HG02623 (cell line): ENCODE data around the gene AKAP13.

Experiments
- ATAC-seq: cut with Tn5 transposase; IDR thresholded peaks from one replicate; pipeline ENCODE4 v1.9.1; 2021; ENCODE audit warnings: moderate library complexity; ENCODE audit not compliant: unreplicated experiment

AKAP13 gene

DNA sequence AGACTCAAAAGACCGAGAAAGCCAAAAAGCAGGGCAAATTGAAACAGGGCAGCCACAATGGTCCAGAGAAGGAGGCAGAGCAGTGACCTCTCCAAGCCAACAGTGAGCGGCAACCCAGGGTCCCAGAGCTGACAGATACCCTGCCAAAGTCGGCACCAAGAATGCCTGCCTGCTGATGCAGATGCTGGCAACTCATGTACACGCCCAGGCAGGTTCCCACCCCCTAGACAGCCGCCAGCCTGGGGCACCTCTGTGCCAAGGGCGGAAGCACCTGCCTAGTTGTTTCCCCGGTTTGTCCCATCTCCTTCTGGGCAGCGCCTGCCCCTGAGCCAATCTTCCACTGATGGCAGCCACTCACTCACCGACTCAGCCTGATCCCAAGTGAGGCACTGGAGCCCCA, 392.3 kb downstream of the AKAP13 start:
- no peak for ATAC-seq

- ATAC-seq: no peak
These were observed 392.8 kb downstream of the AKAP13 start for GRCh38 chr15:85773249-85773648.

DNA sequence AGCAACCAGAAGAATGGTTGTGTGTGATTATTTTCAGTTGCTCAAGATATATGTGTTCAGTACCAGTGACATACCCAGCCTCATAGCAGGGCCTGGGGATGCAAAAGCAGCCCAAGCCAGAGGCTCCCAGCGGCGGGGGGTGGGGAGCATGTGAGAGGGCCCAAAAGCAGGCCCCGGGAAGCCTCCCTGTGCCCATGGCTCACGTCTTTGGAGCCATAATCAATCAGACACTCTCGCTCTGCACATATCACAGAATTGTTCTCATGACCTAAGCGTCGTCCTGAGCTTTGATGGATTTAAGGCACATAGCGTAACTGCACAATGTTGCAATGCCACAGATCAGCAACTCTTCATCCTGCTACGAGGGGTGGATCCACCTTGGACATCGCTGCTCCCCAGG, 393.6 kb downstream of the AKAP13 start:
- no peak for ATAC-seq

- ATAC-seq: no peak
These were observed 397.1 kb downstream of the AKAP13 start for GRCh38 chr15:85777250-85778106.

- no peak for ATAC-seq
These were observed 397.8 kb downstream of the AKAP13 start for GRCh38 chr15:85778107-85778776.

DNA sequence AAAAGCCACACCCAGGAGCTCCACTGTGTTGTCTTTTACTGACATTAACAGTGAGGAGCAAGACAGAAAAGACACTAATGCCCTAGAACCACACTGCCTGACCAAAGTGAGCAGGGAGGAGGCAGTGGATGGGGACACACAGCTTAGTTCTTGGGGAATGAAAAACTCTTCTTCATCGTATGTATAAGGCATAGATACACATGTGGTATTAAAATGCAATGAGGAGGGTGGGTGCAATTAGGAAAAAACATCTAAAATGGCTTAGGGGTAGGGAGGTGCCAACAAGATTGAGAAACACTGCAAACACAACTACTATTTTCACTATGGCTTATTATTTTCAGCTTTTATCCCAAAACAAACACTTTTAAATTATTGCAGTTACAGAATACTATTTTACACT, 398.8 kb downstream of the AKAP13 start:
- ATAC-seq: no peak

DNA sequence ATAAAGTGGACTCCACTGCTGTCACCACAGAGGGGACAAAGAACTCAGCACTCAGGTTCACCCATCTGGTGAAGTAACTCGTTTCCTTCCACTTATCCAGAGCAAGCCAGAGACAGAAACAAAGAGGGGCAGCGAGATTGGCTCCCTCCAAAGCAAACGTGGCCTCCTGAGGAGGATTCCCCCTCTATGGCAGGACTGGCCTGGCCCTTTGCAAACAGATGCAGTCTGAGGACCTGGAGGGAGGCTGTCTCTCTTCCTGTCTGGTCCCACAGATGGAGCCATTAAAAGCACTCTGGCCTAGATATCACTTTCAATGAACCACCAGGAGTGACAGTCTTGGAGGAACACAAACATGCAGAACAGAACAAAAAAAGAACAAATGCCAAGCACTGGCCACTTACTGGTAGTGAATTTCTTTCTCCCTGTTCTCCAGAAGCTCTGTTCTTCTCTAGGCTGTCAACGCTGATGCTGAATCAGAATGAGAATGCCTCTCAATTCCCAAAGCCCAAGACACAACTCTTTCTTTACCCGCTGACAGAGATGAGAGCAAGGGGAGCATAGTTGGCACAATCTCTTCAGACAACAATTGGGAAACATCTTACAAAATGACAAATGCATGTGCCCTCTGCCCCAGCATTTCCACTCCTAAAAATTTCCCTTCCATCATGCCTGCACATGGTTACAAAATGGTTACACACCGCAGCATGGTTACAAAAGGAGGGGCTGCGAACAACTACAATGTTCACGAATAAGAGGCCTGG, 400.0 kb downstream of the AKAP13 start:
- ATAC-seq: no peak

DNA sequence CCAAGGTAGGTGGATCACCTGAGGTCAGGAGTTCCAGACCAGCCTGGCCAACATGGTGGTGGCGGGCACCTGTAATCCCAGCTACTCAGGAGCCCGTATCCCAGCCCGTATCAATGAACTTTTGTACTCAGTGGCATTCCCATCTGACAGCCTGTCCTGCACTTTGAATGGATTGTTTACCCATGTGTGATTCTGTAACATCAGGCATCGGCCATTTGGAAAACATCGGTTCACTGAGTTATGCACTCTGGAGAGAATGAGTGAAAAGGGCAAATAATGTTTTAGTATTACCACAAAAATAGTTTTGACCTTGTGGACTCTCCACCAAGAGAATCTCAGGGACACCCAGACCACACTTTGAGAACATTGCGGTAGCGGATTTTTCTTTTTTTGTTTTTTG, 400.7 kb downstream of the AKAP13 start:
- ATAC-seq: no peak

GRCh38 chr15:85782064-85782463, 401.7 kb downstream of the AKAP13 start:
- ATAC-seq: no peak

DNA sequence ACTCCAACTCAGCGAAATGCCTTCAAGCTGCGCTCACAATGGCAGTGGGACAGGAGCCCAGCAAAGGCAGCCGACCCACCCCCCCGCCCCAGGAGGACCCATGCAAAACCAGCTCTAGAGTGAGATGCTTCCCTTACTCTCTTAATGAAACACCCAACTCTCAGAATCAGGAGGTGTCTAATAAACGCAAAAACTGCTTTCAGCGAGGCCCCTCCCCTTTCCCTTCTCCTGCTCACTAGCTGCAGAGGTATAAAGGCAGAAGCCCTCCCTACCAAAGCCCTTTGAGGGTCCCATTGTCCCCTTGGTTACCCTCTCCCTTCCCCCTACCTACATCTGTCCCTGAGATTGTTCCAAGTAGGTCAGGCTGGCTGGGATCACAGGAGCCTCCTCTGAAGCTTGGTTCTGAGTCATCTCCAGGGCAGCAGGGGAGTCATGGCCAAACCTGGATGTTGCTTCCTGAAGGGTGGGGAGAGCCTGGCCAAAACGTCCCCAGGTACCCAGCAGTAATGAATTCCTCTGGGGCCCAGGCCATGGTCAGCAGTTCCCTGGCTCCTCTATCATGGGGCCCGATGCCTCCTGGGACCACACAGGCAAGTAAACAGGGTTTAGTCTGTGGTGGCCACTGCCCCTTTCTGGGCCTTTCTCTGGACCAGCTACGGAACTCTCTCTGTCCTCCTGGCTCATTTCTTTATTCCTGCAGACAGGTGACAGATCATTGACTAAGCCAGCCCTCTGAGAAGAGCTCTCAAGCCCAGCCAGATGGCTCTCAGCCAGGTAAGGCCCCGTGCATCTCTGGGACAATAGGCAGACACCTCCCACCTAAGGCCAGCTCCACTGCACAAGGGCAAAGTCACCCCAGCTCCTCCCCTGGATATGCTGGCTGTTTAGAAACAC, 405.7 kb downstream of the AKAP13 start:
- no peak for ATAC-seq

- no peak for ATAC-seq
These were observed 406.3 kb downstream of the AKAP13 start for GRCh38 chr15:85786781-85787114.

DNA sequence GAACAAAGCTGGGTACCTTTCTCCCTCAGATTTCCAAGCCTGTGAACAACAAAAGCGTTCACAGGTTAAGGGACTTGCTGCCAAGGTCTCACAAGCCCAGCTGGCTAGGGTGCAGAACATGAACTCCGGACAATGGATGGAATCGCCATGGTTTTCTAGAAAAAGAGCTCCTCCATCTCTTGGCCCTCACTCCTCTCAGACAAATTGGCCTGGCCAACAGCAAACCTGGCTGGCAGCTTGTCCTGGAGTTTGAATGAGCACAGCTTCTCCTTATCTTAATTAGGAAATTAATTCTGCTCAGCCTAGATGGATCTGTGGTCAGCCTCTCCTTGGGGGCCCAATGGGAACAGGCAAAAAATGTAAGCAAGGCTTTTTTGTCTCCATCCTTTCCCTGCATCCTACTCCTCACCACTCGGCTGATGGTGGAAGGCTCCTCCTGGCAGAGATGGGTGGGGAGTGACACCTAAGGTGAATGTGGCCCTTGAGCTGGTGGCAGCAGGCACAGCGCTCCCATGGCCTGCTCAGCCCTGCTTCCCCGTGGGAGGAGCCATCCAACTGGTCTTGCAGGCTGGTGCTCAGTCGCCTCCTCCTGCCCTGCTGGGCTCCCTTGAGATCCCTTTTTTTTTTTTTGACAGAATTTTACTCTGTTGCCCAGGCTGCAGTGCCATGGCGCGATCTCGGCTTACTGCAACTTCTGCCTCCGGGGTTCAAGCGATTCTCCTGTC, 408.5 kb downstream of the AKAP13 start:
- no peak for ATAC-seq

GRCh38 chr15:85789496-85789875, 409.1 kb downstream of the AKAP13 start:
- ATAC-seq: no peak

- no peak for ATAC-seq
These were observed 411.8 kb downstream of the AKAP13 start for GRCh38 chr15:85792102-85792731.

GRCh38 chr15:85792912-85793590, 412.6 kb downstream of the AKAP13 start:
- no peak for ATAC-seq

DNA sequence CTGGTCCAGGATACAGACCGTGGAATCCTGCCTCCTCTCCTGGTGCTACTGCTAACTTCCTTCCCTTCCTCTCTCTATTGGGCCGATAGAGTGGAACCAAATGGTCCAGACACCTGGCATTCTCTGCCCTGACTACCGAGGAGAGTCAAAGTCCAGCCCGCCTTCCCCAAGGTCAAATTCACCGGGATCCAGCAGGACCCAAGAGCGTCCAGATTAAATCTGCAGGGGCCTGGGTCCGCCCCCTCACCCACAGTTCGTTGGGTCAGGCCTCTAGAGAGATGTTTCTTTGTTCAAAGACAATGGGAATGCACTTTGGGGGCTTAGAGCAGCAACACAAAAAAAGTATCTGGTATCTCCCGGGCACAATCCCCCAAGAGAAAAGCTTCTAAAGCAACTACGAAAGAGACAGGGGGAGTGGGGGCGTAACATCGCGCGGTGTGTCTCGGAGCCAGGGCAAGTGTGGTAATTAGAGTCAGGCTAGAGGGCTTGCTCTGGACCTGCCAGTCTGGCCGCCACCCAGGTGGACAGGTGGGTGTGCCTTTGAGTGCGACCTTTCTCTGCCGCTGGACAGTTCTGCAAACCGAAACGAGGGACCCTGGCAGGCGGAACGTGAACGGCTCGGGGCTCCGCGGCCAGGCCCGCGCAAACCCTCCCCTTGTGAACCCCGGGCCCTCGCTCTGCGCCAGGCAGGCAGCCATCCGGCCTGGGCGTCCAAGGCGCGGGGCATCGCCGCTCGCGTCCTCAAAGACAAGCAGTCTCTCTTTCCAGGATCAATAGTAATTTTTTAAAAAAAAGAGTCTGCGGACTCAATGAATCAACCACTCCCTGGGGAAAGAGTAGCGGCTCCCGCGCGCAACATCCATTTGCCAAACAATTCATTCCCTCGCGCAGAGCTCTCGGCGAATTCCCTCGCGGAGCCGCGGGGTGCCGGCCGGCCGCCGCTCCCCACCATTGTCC, 413.5 kb downstream of the AKAP13 start:
- ATAC-seq: peak; percentile 26

GRCh38 chr15:85794598-85795336, 414.4 kb downstream of the AKAP13 start, which contains the start of gene KLHL25:
KLHL25 (minus strand) TSS chr15:85794925; CDS start chr15:85769810, 25,115 bp downstream.
- ATAC-seq: peak; percentile 97
